Ishikawa (cell line): Measurements from ENCODE around the gene MRFAP1L1.

Experiments
- CREB1 ChIP-seq: IDR thresholded peaks from 2 replicates; pipeline ENCODE4 v1.6.1; 2012; ENCODE audit warnings: low read depth
- EP300 ChIP-seq: IDR thresholded peaks from 2 replicates; pipeline ENCODE4 v1.6.1; 2012; ENCODE audit warnings: borderline replicate concordance
- MAX ChIP-seq: IDR thresholded peaks from 2 replicates; pipeline ENCODE4 v1.6.1; 2012
- TCF12 ChIP-seq: IDR thresholded peaks from 2 replicates; pipeline ENCODE4 v1.6.1; 2012; ENCODE audit warnings: low read depth
- TEAD4 ChIP-seq: IDR thresholded peaks from 2 replicates; pipeline ENCODE4 v1.6.1; 2012
- YY1 ChIP-seq: IDR thresholded peaks from 2 replicates; pipeline ENCODE4 v1.6.1; 2012; ENCODE audit warnings: low read depth

DNA sequence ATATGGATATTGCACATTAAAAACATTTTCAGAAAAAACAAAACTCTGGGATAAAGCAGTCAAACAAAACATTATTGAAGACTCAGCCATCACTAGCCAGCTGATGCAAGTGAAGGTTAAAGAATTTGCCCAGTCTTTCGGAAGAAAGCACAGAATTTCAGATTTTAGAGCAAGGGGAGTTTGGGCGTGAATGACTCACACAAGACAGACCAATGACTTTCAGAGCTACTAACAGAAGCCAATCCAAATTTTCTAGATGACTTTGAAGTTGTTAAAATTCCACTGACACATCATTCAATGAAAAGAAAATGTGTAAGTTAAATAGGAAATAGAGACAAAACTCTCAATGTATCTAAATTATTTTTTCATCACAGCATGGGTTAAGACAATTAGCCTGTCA, 4.0 kb downstream of the MRFAP1L1 start:
- TF ChIP-seq TEAD4: no peak
- no peak for TF ChIP-seq EP300
- no peak for TF ChIP-seq CREB1
- no peak for TF ChIP-seq YY1
- no peak for TF ChIP-seq TCF12
- no peak for TF ChIP-seq MAX
